Activated CD4-positive, alpha-beta T cell treated with anti-CD3 and anti-CD28 coated beads, Interleukin-2, amount 50 U/mL, for 16 hours (primary cell): ENCODE data around the gene COG5.

Experiments used
- DNase-seq: peaks from one replicate; pipeline ENCODE4 v3.0.0-alpha.2; 2020

The COG5 gene

GRCh38 chr7:107453388-107453787 is 110.3 kb downstream of the COG5 start:
- DNase-seq: no peak

- DNase-seq: no peak
Measured at GRCh38 chr7:107450970-107451369, 112.8 kb downstream of the COG5 start.

- no peak for DNase-seq
Measured at GRCh38 chr7:107446988-107447387, 116.7 kb downstream of the COG5 start.

GRCh38 chr7:107446531-107446930 is 117.2 kb downstream of the COG5 start:
- DNase-seq: peak; percentile 28

GRCh38 chr7:107442678-107443077 is 121.0 kb downstream of the COG5 start:
- DNase-seq: no peak

- no peak for DNase-seq
Measured at GRCh38 chr7:107441581-107442422, 121.9 kb downstream of the COG5 start.

- DNase-seq: no peak
Measured at GRCh38 chr7:107439025-107439424, 124.7 kb downstream of the COG5 start.

GRCh38 chr7:107435749-107436148 is 128.0 kb downstream of the COG5 start:
- no peak for DNase-seq

- DNase-seq: no peak
Measured at GRCh38 chr7:107432261-107432660, 131.5 kb downstream of the COG5 start.

- DNase-seq: no peak
Measured at GRCh38 chr7:107430057-107430456, 133.7 kb downstream of the COG5 start.

GRCh38 chr7:107428642-107429041 is 135.1 kb downstream of the COG5 start:
- no peak for DNase-seq

GRCh38 chr7:107427462-107427861 is 136.3 kb downstream of the COG5 start:
- no peak for DNase-seq

GRCh38 chr7:107414198-107414597 is 149.5 kb downstream of the COG5 start:
- DNase-seq: no peak

- DNase-seq: no peak
Measured at GRCh38 chr7:107408349-107408748, 155.4 kb downstream of the COG5 start.

GRCh38 chr7:107405559-107405958 is 158.2 kb downstream of the COG5 start:
- no peak for DNase-seq

GRCh38 chr7:107404740-107405537 is 158.8 kb downstream of the COG5 start:
- DNase-seq: no peak

- no peak for DNase-seq
Measured at GRCh38 chr7:107398161-107398560, 165.6 kb downstream of the COG5 start.

GRCh38 chr7:107396990-107397389 is 166.7 kb downstream of the COG5 start:
- peak; percentile 10 for DNase-seq

- no peak for DNase-seq
Measured at GRCh38 chr7:107396081-107396480, 167.6 kb downstream of the COG5 start.

- DNase-seq: no peak
Measured at GRCh38 chr7:107394831-107395230, 168.9 kb downstream of the COG5 start.

GRCh38 chr7:107394276-107394675 is 169.4 kb downstream of the COG5 start:
- DNase-seq: no peak

- DNase-seq: no peak
Measured at GRCh38 chr7:107392830-107393229, 170.9 kb downstream of the COG5 start.

- DNase-seq: no peak
Measured at GRCh38 chr7:107390916-107391315, 172.8 kb downstream of the COG5 start.

- DNase-seq: no peak
Measured at GRCh38 chr7:107388604-107389003, 175.1 kb downstream of the COG5 start.
